ENCODE data around the gene YY1AP1.

GRCh38 chr1:155645648-155646047 is 42.9 kb downstream of the YY1AP1 start:
- TF ChIP-seq CTCF (conservative IDR thresholded peaks at IDR 0.05), result no peak
- no peak for TF ChIP-seq EZH2 (IDR thresholded peaks at IDR 0.05; ENCODE audit: low read depth)

Measured in PC-9 (cell line).